Lower leg skin (tissue), 3 donors: Measurements from ENCODE around the gene ZNF667.

Experiments
- CTCF ChIP-seq, 3 donors: fragments of 450-650 bp; IDR thresholded peaks; one replicate each; pipeline ENCODE4 v1.5.1; 2016; ENCODE audit warnings: antibody characterized with exemption in 3 of 3, mild to moderate bottlenecking in 3 of 3, moderate library complexity in 2 of 3
- POLR2A ChIP-seq, 2 donors: fragments of 450-650 bp; IDR thresholded peaks; one replicate each; pipeline ENCODE4 v1.6.1; 2016 to 2017; ENCODE audit warnings: antibody characterized with exemption in 2 of 2, mild to moderate bottlenecking in 1 of 2, moderate library complexity in 1 of 2

- no peak for TF ChIP-seq POLR2A (IDR thresholded peaks at IDR 0.05)
- TF ChIP-seq CTCF (IDR thresholded peaks at IDR 0.05): no peak
Observed at GRCh38 chr19:56476093-56476492, 1.1 kb downstream of the ZNF667 start.
